Liver (tissue), 9 donors: ENCODE results near the gene DZANK1. TPM values are rescaled to one million over a fixed set of nuclear protein-coding genes. Genes with fewer than 3 reads are reported as not detected.

Experiments used
- DNase-seq: peaks from one replicate; pipeline ENCODE4 v3.0.0-alpha.2; 2017; ENCODE audit warnings: low spot score
- H3K27ac ChIP-seq, 2 donors: one replicate each; pipeline ENCODE4 v1.7.0; 2013; ENCODE audit warnings: inconsistent platforms in 2 of 2, low read length in 2 of 2, control low read depth in 1 of 2, low read depth in 1 of 2, mild to moderate bottlenecking in 1 of 2
- H3K27me3 ChIP-seq, 4 donors: one replicate each; pipeline versions ENCODE4 v1.6.1 to v1.7.0; 2013; ENCODE audit warnings: low read length in 3 of 4, inconsistent platforms in 1 of 4, mild to moderate bottlenecking in 1 of 4, moderate library complexity in 1 of 4; ENCODE audit not compliant: control insufficient read depth in 4 of 4, insufficient read depth in 4 of 4
- H3K36me3 ChIP-seq, 4 donors: one replicate each; pipeline versions ENCODE4 v1.6.1 to v1.7.0; 2013; ENCODE audit warnings: low read length in 3 of 4, mild to moderate bottlenecking in 3 of 4, low read depth in 1 of 4, moderate library complexity in 1 of 4; ENCODE audit not compliant: control insufficient read depth in 4 of 4, insufficient read depth in 3 of 4
- H3K4me1 ChIP-seq, 4 donors: one replicate each; pipeline versions ENCODE4 v1.6.1 to v1.7.0; 2013; ENCODE audit warnings: low read length in 3 of 4, mild to moderate bottlenecking in 3 of 4, moderate library complexity in 1 of 4; ENCODE audit not compliant: control insufficient read depth in 4 of 4, insufficient read depth in 4 of 4
- H3K4me3 ChIP-seq, 3 donors: one replicate each; pipeline versions ENCODE4 v1.6.1 to v1.7.0; 2013; ENCODE audit warnings: low read length in 3 of 3, control low read depth in 1 of 3, low read depth in 1 of 3, mild to moderate bottlenecking in 1 of 3
- H3K9ac ChIP-seq, 2 donors: one replicate each; pipeline ENCODE4 v1.7.0; 2013; ENCODE audit warnings: low read length in 2 of 2, mild to moderate bottlenecking in 2 of 2, moderate library complexity in 2 of 2, control low read depth in 1 of 2, low read depth in 1 of 2
- H3K9me3 ChIP-seq, 4 donors: one replicate each; pipeline versions ENCODE4 v1.6.1 to v1.7.0; 2013; ENCODE audit warnings: low read length in 3 of 4; ENCODE audit not compliant: control insufficient read depth in 4 of 4
- EGR1 ChIP-seq, 2 donors: IDR thresholded peaks; 2 replicates each; pipeline ENCODE4 v1.6.1; 2016 to 2018; ENCODE audit warnings: antibody characterized with exemption in 2 of 2, low read depth in 2 of 2
- FOXA2 ChIP-seq: IDR thresholded peaks from 2 replicates; pipeline ENCODE4 v1.6.1; 2016; ENCODE audit warnings: antibody characterized with exemption
- JUND ChIP-seq, 2 donors: IDR thresholded peaks; 2 replicates each; pipeline ENCODE4 v1.6.1; 2016; ENCODE audit warnings: antibody characterized with exemption in 2 of 2
- RAD21 ChIP-seq, 2 donors: IDR thresholded peaks; 2 replicates each; pipeline ENCODE4 v1.6.1; 2016; ENCODE audit warnings: antibody characterized with exemption in 2 of 2, mild to moderate bottlenecking in 2 of 2
- SP1 ChIP-seq: IDR thresholded peaks from 2 replicates; pipeline ENCODE4 v1.6.1; 2018; ENCODE audit warnings: antibody characterized with exemption, mild to moderate bottlenecking
- WGBS: extraction: QIAGEN DNeasy Blood & Tissue Kit; methylation state at CpG from one replicate; pipeline ENCODE4 v1.1.7; 2013; 5-methylcytosine and 5-hydroxymethylcytosine counted together
- polyA plus RNA-seq, 2 donors: library from polyadenylated mRNA; stranded (reverse) in 1 of 2; unstranded in 1 of 2; fragments of 200-250 nt in 1 of 2; fragments of >200 nt in 1 of 2; fragmentation: Nextera tagmentation in 1 of 2; extraction: Ambion mirVana in 1 of 2; gene quantifications; one replicate each; pipeline versions ENCODE4 v1.2.1 to v1.2.3, GENCODE V29; 2013 to 2015
- total RNA-seq, 2 donors: library from RNA; depleted of rRNA; stranded (reverse); fragments of >200 nt; gene quantifications; one replicate each; pipeline ENCODE4 v1.2.3, GENCODE V29; 2014
- TF ChIP-seq, protein P1 (sequence below): fragments of 150-350 bp; IDR thresholded peaks from 2 replicates; pipeline ENCODE4 v1.5.1; 2017; ENCODE audit warnings: improper control_type of control experiment, low read depth, low read length; ENCODE audit not compliant: missing input control
- TF ChIP-seq, protein P2 (sequence below): IDR thresholded peaks from 2 replicates; pipeline ENCODE4 v1.6.1; 2016; ENCODE audit warnings: antibody characterized with exemption, mild to moderate bottlenecking
- TF ChIP-seq, protein P3 (sequence below): IDR thresholded peaks from 2 replicates; pipeline ENCODE4 v1.6.1; 2016; ENCODE audit warnings: antibody characterized with exemption
- donor health status: healthy.
- donor health status: healthy.
- donor health status: healthy.
- donor health status: healthy.
- donor health status: healthy.

DZANK1 gene
- total and polyA plus RNA-seq, 4 donors: 0.19 to 0.84 (median 0.31) TPM

DNA sequence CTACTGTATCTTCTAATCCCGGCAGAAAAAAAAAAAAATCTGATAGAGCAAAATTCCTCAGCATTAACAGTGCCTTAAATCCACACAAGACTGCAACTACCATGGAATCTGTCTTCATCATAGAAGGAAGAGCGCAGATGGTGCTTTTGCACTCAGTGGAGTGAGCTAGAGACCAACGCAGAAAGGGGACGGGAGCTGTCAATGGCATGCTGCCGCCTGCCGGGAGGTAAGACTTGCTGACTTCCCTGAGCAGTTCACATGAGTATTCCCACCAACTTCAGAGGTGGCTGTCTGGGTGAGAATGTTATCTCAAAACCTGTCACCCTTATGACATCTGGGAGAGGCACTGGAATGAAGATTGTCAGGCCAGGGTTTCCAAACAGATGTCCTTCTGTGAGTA, 35.6 kb downstream of the DZANK1 start:
- DNase-seq: no peak
- no peaks in the 10 kb centered on the region for H3K27me3 ChIP-seq
- H3K9ac ChIP-seq: no peak overlapping the region
- peaks cover 5 to 12% (median 6%) of the 10 kb centered on the region in 4 donors for H3K4me1 ChIP-seq
- H3K36me3 ChIP-seq: peaks cover 0 to 2% (median 0%) of the 10 kb centered on the region in 4 donors
- no peak overlapping the region for H3K4me3 ChIP-seq
- 85% methylated on average over 6 of the region's 6 CpGs for WGBS
- peak in 1 of 2 donors; percentile 29 for TF ChIP-seq RAD21 (IDR thresholded peaks at IDR 0.05)
- TF ChIP-seq SP1: no peak
- H3K9me3 ChIP-seq: no peaks in the 10 kb centered on the region
- H3K27ac ChIP-seq: no peak overlapping the region

DNA sequence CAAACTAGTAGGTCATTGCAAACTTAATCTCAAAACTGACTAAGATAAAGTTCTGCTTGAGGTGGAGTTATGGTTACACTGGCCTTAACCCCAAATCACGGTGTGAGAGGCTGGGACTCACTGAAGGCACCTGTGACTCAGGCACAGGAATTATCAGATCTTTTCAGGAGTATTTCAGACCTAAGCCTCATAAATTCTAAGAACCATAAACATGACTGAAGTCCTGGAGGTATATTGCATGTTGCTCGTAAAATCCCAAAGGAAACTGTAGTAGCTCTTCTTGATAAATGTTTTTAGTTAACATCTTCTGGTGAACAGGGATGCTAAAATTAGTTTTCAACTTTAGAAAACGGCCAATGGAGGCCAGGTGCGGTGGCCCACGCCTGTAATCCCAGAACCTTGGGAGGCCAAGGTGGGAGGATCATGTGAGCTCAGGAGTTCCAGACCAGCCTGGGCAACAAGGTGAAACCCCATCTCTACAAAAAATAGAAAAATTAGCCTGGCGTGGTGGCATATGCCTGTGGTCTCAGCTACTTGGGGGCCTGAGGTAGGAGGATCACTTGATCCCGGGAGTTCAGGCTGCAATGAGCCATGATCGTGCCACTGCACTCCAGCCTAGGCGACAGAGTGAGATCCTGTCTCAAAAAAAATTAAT, 36.5 kb downstream of the DZANK1 start:
- WGBS: 91% methylated on average over 9 of the region's 9 CpGs

More for the DNA sequence above, 36.5 kb downstream of the DZANK1 start:
- H3K9me3 ChIP-seq: no peaks in the 10 kb centered on the region
- no peak overlapping the region for H3K4me3 ChIP-seq
- no peak overlapping the region for H3K27ac ChIP-seq
- TF ChIP-seq, protein P1, sequence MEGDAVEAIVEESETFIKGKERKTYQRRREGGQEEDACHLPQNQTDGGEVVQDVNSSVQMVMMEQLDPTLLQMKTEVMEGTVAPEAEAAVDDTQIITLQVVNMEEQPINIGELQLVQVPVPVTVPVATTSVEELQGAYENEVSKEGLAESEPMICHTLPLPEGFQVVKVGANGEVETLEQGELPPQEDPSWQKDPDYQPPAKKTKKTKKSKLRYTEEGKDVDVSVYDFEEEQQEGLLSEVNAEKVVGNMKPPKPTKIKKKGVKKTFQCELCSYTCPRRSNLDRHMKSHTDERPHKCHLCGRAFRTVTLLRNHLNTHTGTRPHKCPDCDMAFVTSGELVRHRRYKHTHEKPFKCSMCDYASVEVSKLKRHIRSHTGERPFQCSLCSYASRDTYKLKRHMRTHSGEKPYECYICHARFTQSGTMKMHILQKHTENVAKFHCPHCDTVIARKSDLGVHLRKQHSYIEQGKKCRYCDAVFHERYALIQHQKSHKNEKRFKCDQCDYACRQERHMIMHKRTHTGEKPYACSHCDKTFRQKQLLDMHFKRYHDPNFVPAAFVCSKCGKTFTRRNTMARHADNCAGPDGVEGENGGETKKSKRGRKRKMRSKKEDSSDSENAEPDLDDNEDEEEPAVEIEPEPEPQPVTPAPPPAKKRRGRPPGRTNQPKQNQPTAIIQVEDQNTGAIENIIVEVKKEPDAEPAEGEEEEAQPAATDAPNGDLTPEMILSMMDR: no peak
- TF ChIP-seq, protein P2, sequence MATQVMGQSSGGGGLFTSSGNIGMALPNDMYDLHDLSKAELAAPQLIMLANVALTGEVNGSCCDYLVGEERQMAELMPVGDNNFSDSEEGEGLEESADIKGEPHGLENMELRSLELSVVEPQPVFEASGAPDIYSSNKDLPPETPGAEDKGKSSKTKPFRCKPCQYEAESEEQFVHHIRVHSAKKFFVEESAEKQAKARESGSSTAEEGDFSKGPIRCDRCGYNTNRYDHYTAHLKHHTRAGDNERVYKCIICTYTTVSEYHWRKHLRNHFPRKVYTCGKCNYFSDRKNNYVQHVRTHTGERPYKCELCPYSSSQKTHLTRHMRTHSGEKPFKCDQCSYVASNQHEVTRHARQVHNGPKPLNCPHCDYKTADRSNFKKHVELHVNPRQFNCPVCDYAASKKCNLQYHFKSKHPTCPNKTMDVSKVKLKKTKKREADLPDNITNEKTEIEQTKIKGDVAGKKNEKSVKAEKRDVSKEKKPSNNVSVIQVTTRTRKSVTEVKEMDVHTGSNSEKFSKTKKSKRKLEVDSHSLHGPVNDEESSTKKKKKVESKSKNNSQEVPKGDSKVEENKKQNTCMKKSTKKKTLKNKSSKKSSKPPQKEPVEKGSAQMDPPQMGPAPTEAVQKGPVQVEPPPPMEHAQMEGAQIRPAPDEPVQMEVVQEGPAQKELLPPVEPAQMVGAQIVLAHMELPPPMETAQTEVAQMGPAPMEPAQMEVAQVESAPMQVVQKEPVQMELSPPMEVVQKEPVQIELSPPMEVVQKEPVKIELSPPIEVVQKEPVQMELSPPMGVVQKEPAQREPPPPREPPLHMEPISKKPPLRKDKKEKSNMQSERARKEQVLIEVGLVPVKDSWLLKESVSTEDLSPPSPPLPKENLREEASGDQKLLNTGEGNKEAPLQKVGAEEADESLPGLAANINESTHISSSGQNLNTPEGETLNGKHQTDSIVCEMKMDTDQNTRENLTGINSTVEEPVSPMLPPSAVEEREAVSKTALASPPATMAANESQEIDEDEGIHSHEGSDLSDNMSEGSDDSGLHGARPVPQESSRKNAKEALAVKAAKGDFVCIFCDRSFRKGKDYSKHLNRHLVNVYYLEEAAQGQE: no peak
- no peak for TF ChIP-seq FOXA2
- no peak for TF ChIP-seq EGR1 (IDR thresholded peaks at IDR 0.05; ENCODE audit: low read depth in 2 of 2)
- TF ChIP-seq, protein P3, sequence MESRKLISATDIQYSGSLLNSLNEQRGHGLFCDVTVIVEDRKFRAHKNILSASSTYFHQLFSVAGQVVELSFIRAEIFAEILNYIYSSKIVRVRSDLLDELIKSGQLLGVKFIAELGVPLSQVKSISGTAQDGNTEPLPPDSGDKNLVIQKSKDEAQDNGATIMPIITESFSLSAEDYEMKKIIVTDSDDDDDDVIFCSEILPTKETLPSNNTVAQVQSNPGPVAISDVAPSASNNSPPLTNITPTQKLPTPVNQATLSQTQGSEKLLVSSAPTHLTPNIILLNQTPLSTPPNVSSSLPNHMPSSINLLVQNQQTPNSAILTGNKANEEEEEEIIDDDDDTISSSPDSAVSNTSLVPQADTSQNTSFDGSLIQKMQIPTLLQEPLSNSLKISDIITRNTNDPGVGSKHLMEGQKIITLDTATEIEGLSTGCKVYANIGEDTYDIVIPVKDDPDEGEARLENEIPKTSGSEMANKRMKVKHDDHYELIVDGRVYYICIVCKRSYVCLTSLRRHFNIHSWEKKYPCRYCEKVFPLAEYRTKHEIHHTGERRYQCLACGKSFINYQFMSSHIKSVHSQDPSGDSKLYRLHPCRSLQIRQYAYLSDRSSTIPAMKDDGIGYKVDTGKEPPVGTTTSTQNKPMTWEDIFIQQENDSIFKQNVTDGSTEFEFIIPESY: no peak
- TF ChIP-seq JUND (IDR thresholded peaks at IDR 0.05): no peak
- H3K27me3 ChIP-seq: no peaks in the 10 kb centered on the region
- DNase-seq: no peak
- H3K36me3 ChIP-seq: peaks cover 0 to 2% (median 0%) of the 10 kb centered on the region in 4 donors
- H3K4me1 ChIP-seq: peaks cover 5 to 12% (median 6%) of the 10 kb centered on the region in 4 donors
- H3K9ac ChIP-seq: no peak overlapping the region
